ENCODE data around the gene GTF2H4. TPM values are rescaled to one million over a fixed set of nuclear protein-coding genes. Genes with fewer than 3 reads are reported as not detected.

Gene GTF2H4
- total and polyA plus RNA-seq, 2 of the 8 experiments (the other 6 are each of a cell fraction or from before 2014, with no cell fraction given) = 42.3 to 53.4 TPM

- TF ChIP-seq YY1 (IDR thresholded peaks at IDR 0.05; ENCODE audit: low read depth, low read length) = peak; percentile 73; the same call in 1 of the 2 replicates
- TF ChIP-seq ATF2 (IDR thresholded peaks at IDR 0.05; ENCODE audit: low read length) = no peak
- no peak for TF ChIP-seq CTCF (IDR thresholded peaks at IDR 0.05; ENCODE audit: control extremely low read depth in 1 of 3, insufficient read depth in 1 of 3, low read depth in 1 of 3, low read length in 3 of 3)
- TF ChIP-seq ZNF274 (IDR thresholded peaks at IDR 0.05; ENCODE audit: borderline replicate concordance, extremely low read depth, low read length) = no peak
- no peak overlapping the region for H2AFZ ChIP-seq (ENCODE audit: low read length)
- no peak overlapping the region for H4K91ac ChIP-seq (replicated peaks; ENCODE audit: insufficient read length, low read length)
- peaks cover 2% of the 10 kb centered on the region; the same call in 1 of the 2 replicates for H3K23me2 ChIP-seq (ENCODE audit: low read depth, low read length)
- no peak overlapping the region for H2AK5ac ChIP-seq (ENCODE audit: low read depth, low read length)
- H2BK20ac ChIP-seq (ENCODE audit: low read length) = no peak overlapping the region
- no peak overlapping the region for H2BK5ac ChIP-seq (ENCODE audit: low read depth, low read length)
- no peaks in the 10 kb centered on the region for H3K27me3 ChIP-seq (replicated peaks in 1 of 4; ENCODE audit: control insufficient read depth in 3 of 4, extremely low read depth in 1 of 4, insufficient read depth in 3 of 4, low read length in 3 of 4)
- H2BK12ac ChIP-seq (ENCODE audit: low read depth, low read length) = no peak overlapping the region
- H3K56ac ChIP-seq (replicated peaks; ENCODE audit: insufficient read length, low read depth, low read length) = no peak overlapping the region
- no peak overlapping the region for H3K23ac ChIP-seq (ENCODE audit: insufficient read length)
- H2BK120ac ChIP-seq (replicated peaks; ENCODE audit: low read depth, low read length) = no peak overlapping the region
- H3K79me2 ChIP-seq (ENCODE audit: control insufficient read depth in 1 of 2, insufficient read depth in 2 of 2, low read length in 2 of 2) = no peaks in the 10 kb centered on the region
- H3K36me3 ChIP-seq (ENCODE audit: control insufficient read depth in 2 of 4, insufficient read depth in 4 of 4, low read length in 3 of 4) = peaks cover 0 to 2% (median 0%) of the 10 kb centered on the region in 4 experiments; a peak in 1 of 8 replicates
- no peak overlapping the region for H3K14ac ChIP-seq (ENCODE audit: insufficient read length)
- ChIA-PET CTCF (ENCODE audit: partially characterized antibody) (interaction anchor here (1.4 to 29.0 kb wide), 2 partner anchors 38 to 207 kb away, joined by 3 to 610 read pairs; no protein-coding TSS in a partner anchor), POLR2A (ENCODE audit: partially characterized antibody) (interaction anchor here (0.6 to 19.5 kb wide), 3 partner anchors 11 to 40 kb away, joined by 3 to 452 read pairs (median 4); no protein-coding TSS in a partner anchor)
- H3K4me2 ChIP-seq (ENCODE audit: insufficient read depth in 1 of 2, low read depth in 2 of 2, low read length in 2 of 2) = no peak overlapping the region
- H3K4me1 ChIP-seq (replicated peaks in 1 of 4; ENCODE audit: control insufficient read depth in 3 of 4, insufficient read depth in 4 of 4, low read length in 3 of 4) = peaks cover 6 to 18% (median 10%) of the 10 kb centered on the region in 4 experiments; a peak in 6 of 7 replicates
- H3K79me1 ChIP-seq (ENCODE audit: low read depth, low read length) = no peaks in the 10 kb centered on the region
- H3K27ac ChIP-seq (ENCODE audit: low read depth, low read length) = no peak overlapping the region
- peak overlapping the region; percentile 25; the same call in 1 of the 2 replicates for H4K8ac ChIP-seq (ENCODE audit: extremely low read depth, insufficient read depth, low read length)
- DNase-seq (ENCODE audit: low read depth in 1 of 2, low spot score in 2 of 2) (no peak), FAIRE-seq (no peak)
- no peak overlapping the region for H3K4ac ChIP-seq (replicated peaks; ENCODE audit: insufficient read length, low read depth, low read length)
- H4K20me1 ChIP-seq (replicated peaks in 1 of 2; ENCODE audit: control insufficient read depth in 1 of 2, insufficient read depth in 2 of 2, low read length in 2 of 2) = no peaks in the 10 kb centered on the region
- H2BK15ac ChIP-seq (ENCODE audit: low read length) = no peak overlapping the region
- no peak overlapping the region for H3K18ac ChIP-seq (ENCODE audit: extremely low read depth, low read length)
- no peak overlapping the region for H4K5ac ChIP-seq (ENCODE audit: insufficient read length, low read depth, low read length)
- 89% methylated on average over 18 of the region's 18 CpGs; no CpG with 5 or more reads in 1 of the 2 experiments for WGBS, 2 experiments (ENCODE audit: extremely low coverage in 1 of 2, insufficient coverage in 1 of 2, insufficient read length in 1 of 2, insufficient replicate concordance in 2 of 2, low coverage in 1 of 2, low lambda C conversion rate in 2 of 2, missing lambda C conversion rate in 1 of 2)
- H3K4me3 ChIP-seq (ENCODE audit: extremely low read depth in 1 of 4, insufficient read depth in 2 of 4, low read depth in 3 of 4, low read length in 4 of 4) = no peak overlapping the region
- H3K9me3 ChIP-seq (ENCODE audit: insufficient read depth in 2 of 2, low read depth in 1 of 2, low read length in 1 of 2) = peaks cover 17 to 30% of the 10 kb centered on the region in 2 experiments
- no peak overlapping the region for H3K9ac ChIP-seq (replicated peaks in 1 of 4; ENCODE audit: extremely low read depth in 1 of 4, low read depth in 3 of 4, low read length in 3 of 4)
These were observed 32.6 kb upstream of the GTF2H4 start for GRCh38 chr6:30875244-30876038.

Data from H1 (cell line).